VCaP (cell line): ENCODE measurements around the gene SESTD1.
"Not testable (repeated sequence)": the region's sequence is repeated elsewhere in the genome, so short reads cannot be mapped to it uniquely, and the experiment has no call there.

Experiments
- H3K27ac ChIP-seq: fragments of 450-650 bp; 2 replicates; pipeline ENCODE4 v1.5.1; 2017
- TF ChIP-seq, protein P1 (sequence below): fragments of 450-650 bp; conservative IDR thresholded peaks from 2 replicates; pipeline ENCODE4 v1.5.1; 2017; ENCODE audit warnings: mild to moderate bottlenecking, moderate library complexity

SESTD1 gene

DNA sequence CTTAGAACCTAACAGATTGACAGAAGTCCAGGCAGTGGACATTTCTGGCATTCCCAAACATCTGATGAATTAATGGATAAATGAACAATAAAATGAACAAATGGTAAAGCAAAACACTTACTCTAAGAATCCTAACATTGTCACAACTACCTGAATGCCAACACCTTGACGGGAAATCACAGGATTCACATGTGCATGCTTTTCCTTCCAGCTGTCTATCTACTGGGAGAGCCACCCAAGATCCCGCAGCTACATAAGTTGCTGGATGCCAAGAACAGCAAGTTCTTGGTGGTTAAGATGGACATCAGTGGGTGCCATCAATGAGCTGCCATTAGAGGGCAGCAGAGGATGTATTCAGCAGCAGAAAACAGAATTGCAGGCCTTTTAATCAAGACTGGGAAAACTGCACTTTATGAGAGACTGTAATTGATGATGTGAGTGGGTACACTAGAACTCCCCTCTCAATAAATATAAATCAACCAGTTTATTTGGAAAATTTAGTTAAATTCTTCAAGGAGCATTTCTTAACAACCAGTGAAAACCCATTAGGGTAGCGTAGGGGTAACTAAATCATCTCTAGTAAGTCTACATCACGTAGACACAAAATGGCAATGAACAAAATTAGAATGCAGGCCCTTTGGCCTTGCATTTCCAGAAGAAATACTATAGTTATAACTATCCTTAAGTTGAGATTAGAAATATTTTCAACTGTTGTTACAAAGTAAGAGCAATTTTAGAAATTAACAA is 45.6 kb downstream of the SESTD1 start:
- TF ChIP-seq, protein P1, sequence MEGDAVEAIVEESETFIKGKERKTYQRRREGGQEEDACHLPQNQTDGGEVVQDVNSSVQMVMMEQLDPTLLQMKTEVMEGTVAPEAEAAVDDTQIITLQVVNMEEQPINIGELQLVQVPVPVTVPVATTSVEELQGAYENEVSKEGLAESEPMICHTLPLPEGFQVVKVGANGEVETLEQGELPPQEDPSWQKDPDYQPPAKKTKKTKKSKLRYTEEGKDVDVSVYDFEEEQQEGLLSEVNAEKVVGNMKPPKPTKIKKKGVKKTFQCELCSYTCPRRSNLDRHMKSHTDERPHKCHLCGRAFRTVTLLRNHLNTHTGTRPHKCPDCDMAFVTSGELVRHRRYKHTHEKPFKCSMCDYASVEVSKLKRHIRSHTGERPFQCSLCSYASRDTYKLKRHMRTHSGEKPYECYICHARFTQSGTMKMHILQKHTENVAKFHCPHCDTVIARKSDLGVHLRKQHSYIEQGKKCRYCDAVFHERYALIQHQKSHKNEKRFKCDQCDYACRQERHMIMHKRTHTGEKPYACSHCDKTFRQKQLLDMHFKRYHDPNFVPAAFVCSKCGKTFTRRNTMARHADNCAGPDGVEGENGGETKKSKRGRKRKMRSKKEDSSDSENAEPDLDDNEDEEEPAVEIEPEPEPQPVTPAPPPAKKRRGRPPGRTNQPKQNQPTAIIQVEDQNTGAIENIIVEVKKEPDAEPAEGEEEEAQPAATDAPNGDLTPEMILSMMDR, result peak; percentile 85
- no peak overlapping the region for H3K27ac ChIP-seq

DNA sequence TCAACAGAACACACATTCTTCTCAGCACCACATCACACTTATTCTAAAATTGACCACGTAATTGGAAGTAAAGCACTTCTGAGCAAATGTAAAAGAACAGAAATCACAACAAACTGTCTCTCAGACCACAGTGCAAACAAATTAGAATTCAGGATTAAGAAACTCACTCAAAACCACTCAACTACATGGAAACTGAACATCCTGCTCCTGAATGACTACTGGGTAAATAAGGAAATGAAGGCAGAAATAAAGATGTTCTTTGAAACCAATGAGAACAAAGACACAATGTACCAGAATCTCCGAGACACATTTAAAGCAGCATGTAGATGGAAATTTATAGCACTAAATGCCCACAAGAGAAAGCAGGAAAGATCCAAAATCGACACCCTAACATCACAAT is 50.0 kb downstream of the SESTD1 start:
- not testable (repeated sequence) for H3K27ac ChIP-seq

- H3K27ac ChIP-seq, result no peak overlapping the region
- TF ChIP-seq, protein P1, result no peak
Measured at GRCh38 chr2:179211355-179211754, 53.3 kb downstream of the SESTD1 start.

DNA sequence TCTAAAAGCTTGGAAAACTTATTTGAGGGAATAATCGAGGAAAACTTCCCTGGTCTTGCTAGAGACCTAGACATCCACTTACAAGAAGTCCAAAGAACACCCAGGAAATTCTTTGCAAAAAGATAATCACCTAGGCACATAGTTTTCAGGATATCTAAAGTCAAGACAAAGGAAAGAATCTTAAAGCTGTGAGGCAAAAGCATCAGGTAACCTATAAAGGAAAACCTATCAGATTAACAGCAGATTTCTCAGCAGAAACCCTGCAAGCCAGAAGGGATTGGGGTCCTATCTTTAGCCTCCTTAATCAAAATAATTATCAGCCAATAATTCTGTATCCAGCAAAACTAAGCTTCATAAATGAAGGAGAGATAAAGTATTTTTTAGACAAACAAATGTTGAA is 56.4 kb downstream of the SESTD1 start:
- H3K27ac ChIP-seq, result not testable (repeated sequence)

DNA sequence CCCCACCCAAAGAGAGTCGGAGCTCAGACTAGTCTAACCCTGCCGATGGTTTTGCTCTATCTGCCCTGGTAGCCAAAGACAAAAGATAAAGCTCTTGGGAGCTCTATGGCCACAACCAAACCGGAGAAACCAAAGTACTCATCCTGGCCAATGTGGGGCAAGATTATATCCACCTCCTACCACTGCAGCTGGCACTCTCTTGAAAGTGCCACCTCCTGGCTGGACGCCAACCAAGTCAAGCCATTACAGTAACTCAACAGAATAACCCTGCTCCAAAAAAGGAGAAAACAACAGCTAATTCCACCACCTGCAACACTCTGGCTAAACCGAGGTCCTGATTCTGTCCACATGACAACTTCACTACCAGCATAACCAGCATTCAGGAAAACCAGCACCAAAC is 57.6 kb downstream of the SESTD1 start:
- no peak overlapping the region for H3K27ac ChIP-seq
- TF ChIP-seq, protein P1, result no peak

- TF ChIP-seq, protein P1, result no peak
Measured at GRCh38 chr2:179201869-179202268, 62.8 kb downstream of the SESTD1 start.

DNA sequence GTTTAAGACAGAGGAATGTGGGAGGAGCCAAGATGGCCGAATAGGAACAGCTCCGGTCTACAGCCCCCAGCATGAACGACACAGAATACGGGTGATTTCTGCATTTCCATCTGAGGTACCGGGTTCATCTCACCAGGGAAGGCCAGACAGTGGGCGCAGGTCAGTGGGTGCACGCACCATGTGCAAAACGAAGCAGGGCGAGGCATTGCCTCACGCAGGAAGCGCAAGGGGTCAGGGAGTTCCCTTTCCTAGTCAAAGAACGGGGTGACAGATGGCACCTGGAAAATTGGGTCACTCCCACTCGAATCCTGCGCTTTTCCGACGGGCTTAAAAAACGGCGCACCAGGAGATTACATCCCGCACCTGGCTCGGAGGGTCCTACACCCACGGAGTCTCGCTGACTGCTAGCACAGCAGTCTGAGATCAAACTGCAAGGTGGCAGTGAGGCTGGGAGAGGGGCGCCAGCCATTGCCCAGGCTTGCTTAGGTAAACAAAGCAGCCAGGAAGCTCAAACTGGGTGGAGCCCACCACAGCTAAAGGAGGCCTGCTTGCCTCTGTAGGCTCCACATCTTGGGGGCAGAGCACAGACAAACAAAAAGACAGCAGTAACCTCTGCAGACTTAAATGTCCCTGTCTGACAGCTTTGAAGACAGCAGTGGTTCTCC is 68.6 kb downstream of the SESTD1 start:
- H3K27ac ChIP-seq, result not testable (repeated sequence)

More at GRCh38 chr2:179201869-179202268, 62.8 kb downstream of the SESTD1 start:
- no peak overlapping the region for H3K27ac ChIP-seq

DNA sequence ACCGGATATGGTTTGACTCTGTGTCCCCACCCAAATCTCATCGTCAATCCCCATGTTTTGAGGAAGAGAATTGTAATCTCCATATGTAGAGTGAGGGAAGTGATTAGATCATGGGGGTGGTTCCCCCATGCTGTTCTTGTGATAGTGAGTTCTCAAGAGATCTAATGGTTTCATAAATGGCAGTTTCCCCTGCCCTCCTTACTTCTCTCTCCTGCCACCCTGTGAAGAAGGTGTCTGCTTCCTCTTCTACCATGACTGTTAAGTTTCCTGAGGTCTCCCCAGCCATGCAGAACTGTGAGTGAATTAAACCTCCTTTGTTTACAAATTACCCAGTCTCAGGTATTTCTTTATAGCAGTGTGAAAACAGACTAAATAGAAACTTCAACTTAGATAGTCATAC is 69.5 kb downstream of the SESTD1 start:
- H3K27ac ChIP-seq, result no peak overlapping the region
- TF ChIP-seq, protein P1, result no peak

DNA sequence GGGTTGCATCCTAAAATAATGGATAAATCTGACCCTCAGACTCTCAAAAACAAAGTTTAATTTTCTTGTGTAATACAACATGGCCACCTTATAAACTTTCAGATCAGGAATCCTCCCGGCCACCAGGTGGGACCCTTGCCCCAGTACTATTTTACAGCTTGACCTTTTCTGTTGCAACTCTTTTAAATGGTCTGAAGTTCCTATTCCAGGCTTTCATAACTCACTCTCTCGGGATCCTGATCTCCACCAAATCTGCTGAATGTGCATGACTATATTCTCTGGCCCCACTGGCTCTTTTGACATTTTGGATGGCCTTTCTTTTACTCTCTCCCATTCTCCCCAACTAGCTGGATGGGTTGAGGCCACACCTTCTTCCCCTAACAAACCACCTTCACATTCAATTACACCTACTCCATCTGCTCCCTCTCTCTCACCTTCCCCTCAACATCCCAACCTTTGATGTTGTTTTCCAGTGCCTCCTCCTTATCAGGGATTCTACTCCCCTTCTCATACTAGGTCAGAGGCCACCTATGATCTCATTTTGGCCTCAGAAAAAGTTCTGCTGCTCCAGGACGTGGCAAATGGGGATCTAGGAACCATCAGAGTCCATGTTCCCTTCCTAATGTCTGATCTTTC is 70.8 kb downstream of the SESTD1 start:
- TF ChIP-seq, protein P1, result no peak
- no peak overlapping the region for H3K27ac ChIP-seq
